Measurements from ENCODE around the gene ZXDC. TPM values are rescaled to one million over a fixed set of nuclear protein-coding genes. Genes with fewer than 3 reads are reported as not detected.

The ZXDC gene
- total RNA-seq, 1 donor from 2014 or later: 19.3 TPM

DNA sequence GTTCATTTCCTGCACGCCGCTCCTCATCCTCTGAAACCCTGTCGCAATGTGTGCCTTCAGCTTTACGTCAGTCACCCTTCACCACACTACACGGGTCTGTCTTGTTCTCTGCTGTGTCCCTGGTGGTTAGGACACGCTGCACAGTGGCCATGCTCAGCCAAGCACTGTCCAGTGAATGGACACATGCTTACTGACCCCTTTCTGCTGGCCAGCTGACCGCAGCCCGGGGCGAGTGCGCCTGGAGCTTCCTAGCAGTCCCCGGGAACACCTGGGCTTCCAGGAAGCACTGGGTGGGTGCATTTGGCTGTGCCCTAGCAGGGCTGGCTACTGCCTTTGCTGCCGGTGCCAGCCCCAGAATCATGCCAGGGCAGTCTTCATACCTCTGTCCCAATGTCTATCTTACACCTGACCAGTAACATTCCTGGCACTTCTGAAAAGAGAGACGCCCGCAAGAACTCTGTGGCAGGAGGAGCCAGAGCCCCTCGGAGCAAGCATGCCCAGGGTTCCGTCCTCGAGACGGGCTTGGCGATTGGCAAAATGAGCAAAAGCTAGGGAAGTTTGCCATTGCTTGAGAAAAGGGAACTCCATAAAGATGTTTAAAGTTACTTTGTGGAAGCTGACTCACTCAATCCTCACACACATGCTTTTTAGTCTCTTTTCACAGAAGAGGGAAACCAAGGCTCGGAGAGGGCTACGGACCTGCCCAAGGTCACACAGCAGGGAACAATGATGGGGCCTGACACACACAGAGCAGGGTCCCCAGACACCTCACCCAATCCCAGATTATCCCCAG is 15.7 kb upstream of the ZXDC start:
- DNase-seq (ENCODE audit: low read depth): no peak
- no peak for TF ChIP-seq CTCF (conservative IDR thresholded peaks at IDR 0.05; ENCODE audit: low read depth, low read length)

DNA sequence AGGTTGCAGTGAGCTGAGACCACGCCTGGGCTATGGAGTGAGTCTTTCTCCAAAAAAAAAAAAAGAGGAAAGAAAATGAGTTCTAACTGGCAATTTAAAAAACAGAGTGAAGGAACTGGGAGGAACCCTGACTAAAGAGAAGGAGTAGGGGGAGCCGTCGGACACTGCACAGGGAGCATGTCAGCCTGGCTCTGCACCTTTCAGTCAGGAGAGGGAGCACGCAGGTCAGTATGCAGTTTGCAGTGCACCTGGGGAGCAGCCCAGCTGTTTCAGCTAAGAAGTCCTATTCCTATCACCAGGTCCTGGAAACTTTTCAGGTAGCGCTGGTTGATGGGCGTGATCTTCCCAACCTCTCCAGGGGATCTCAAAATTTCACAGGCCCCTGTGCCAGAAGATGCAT is 14.9 kb upstream of the ZXDC start:
- DNase-seq (ENCODE audit: low read depth): no peak
- no peak for TF ChIP-seq CTCF (conservative IDR thresholded peaks at IDR 0.05; ENCODE audit: low read depth, low read length)

More for the DNA sequence above, 15.7 kb upstream of the ZXDC start:
- H3K4me3 ChIP-seq (ENCODE audit: low read depth, low read length): no peak overlapping the region

DNA sequence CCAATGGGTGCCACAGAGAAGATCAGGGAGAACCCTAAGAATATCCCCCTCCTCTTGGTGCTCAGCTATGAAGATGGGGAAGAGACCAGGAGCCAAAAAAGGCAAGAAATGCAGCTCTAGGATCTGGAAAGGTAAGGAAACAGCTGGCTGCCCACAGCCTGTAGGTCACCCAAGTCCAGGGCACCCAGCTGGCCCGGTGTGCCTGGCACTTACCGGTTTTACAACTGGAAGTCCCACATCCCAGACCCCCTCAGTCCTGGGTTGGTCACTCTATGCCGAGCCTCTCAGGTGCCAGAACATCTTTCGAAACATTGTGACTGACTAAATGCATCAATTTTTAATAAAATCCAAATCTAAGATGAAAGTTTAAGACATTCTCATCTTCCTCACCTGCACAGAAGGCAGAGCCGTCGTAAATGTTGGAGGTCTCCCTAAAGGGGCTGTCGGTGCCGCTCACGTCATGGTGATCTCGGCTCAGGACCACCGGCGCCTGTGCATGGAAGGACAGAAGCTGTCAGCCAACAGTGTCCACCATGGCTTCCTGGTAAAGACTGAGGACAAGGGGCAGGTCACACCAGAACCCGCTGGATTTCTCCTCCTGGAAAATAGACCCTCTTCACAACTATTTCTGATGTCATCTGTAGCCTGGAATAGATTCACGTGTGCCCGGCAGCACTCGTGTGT is 13.3 kb upstream of the ZXDC start:
- TF ChIP-seq CTCF (conservative IDR thresholded peaks at IDR 0.05; ENCODE audit: low read depth, low read length): no peak
- no peak overlapping the region for H3K4me3 ChIP-seq (ENCODE audit: low read depth, low read length)
- no peak for DNase-seq (ENCODE audit: low read depth)

More for the DNA sequence above, 14.9 kb upstream of the ZXDC start:
- H3K4me3 ChIP-seq (ENCODE audit: low read depth, low read length): no peak overlapping the region

- no peak for DNase-seq (ENCODE audit: low read depth)
- no peak for TF ChIP-seq CTCF (conservative IDR thresholded peaks at IDR 0.05; ENCODE audit: low read depth, low read length)
- no peak overlapping the region for H3K4me3 ChIP-seq (ENCODE audit: low read depth, low read length)
Measured at GRCh38 chr3:126488185-126488584, 12.5 kb upstream of the ZXDC start.

- H3K4me3 ChIP-seq (ENCODE audit: low read depth, low read length): no peak overlapping the region
- peak; percentile 7 for TF ChIP-seq CTCF (conservative IDR thresholded peaks at IDR 0.05; ENCODE audit: low read depth, low read length)
- no peak for DNase-seq (ENCODE audit: low read depth)
Measured at GRCh38 chr3:126487151-126487771, 11.6 kb upstream of the ZXDC start.

DNA sequence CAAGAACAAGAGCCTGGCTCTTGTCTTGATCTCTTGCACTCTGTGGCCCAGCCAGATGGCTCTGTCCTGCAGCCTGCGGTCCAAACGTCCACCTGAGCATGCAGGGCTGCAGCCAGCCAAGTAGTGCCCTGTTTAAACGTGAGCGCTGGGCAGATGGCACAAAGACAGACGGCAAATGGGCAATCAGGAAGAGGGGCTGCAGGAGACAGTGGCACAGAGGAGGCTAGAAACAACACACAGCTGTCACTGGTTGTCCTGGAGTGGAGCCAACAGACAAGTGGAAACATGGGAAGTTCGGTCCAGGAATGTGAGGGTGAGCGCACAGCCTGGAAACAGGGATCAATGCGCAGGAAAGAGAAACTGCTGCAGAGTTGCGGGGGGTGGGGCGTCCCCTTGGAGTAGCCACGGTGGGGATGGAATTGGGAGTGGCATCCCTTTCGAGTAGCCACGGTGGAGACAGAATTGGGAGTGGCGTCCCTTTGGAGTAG is 10.7 kb upstream of the ZXDC start:
- no peak for TF ChIP-seq CTCF (conservative IDR thresholded peaks at IDR 0.05; ENCODE audit: low read depth, low read length)
- no peak overlapping the region for H3K4me3 ChIP-seq (ENCODE audit: low read depth, low read length)
- DNase-seq (ENCODE audit: low read depth): no peak
